GM21723 (cell line): ENCODE results near the gene GNA14.
"Not testable (repeated sequence)": the region's sequence is repeated elsewhere in the genome, so short reads cannot be mapped to it uniquely, and the experiment has no call there.

ENCODE experiments used
- ATAC-seq: cut with Tn5 transposase; IDR thresholded peaks from one replicate; pipeline ENCODE4 v1.9.1; 2021; ENCODE audit warnings: mild to moderate bottlenecking, moderate library complexity; ENCODE audit not compliant: unreplicated experiment

The GNA14 gene

DNA sequence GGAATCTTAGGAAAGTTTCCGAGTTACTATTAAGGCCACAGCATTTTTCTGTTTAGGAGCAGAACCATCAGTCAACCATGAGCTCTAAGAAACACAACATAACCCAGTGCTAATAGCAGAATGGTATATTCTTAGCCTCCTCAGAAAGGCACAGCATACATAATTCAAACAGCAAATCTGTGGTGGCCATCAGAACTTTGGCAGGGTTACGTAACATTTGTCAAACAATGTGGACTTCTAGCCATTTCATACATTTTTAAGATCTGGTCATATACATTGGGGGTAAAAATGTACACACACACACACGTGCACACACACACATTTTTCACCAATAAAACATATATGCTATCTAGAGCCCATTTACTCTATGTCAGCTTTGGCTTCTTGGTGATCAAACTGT lies 225.2 kb downstream of the GNA14 start:
- no peak for ATAC-seq

DNA sequence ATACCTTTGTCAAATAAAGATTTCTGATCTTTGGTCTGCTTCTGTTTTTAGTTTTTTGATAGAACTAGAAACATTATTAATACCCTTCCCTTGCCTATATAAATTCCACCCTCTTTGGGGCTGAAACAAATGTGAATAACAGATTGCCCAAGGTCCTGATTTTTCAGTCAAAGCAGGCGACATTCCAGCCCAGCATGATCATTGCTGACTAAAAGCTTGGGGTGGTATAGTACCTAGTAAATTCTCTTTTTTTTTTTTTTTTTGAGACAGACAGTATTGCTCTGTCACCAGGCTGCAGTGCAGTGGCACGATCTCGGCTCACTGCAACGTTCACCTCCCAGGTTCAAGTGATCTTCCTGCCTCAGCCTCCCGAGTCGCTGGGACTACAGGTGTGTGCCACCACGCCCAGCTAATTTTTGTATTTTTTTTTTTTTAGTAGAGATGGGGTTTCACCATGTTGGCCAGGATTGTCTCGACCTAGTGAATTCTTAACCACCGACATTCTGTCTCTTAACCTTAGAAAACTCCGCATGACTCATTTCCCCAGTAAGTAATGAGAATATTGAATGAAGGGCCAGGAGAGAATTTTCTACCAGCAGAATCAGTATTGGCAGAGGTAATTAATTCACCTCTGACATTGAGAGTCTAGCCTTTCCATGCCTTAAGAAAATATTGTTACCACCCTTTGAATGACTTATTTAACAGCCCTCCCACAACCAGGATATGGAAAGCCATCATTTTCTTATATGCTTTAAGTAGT lies 226.4 kb downstream of the GNA14 start:
- ATAC-seq = no peak

GRCh38 chr9:77420641-77421040 lies 227.5 kb downstream of the GNA14 start:
- ATAC-seq = no peak

DNA sequence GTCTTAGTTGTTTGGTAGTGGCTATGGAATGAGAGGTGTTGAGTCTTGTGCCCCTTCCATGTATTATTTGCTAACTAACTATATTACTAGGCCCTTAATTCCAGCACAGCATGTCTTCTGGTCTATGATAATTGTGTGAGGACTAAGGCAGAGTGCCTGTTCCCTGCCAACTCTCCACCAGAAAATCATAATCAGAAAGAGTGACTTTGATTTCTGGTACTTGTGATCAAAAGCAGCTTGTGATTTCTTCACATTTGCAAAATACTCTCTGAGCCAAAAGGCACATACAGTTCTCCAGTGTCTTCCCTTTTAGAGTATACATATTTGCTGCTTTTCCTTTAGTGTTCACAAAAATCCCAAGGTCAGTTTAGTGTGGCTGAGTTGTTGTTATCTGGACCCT lies 229.9 kb downstream of the GNA14 start:
- ATAC-seq = no peak

GRCh38 chr9:77417566-77417965 lies 230.6 kb downstream of the GNA14 start:
- no peak for ATAC-seq

- not testable (repeated sequence) for ATAC-seq
These were observed 239.6 kb downstream of the GNA14 start for GRCh38 chr9:77408521-77408920.

- ATAC-seq = no peak
These were observed 244.9 kb downstream of the GNA14 start for GRCh38 chr9:77403239-77403638.

GRCh38 chr9:77402286-77402685 lies 245.8 kb downstream of the GNA14 start:
- no peak for ATAC-seq

DNA sequence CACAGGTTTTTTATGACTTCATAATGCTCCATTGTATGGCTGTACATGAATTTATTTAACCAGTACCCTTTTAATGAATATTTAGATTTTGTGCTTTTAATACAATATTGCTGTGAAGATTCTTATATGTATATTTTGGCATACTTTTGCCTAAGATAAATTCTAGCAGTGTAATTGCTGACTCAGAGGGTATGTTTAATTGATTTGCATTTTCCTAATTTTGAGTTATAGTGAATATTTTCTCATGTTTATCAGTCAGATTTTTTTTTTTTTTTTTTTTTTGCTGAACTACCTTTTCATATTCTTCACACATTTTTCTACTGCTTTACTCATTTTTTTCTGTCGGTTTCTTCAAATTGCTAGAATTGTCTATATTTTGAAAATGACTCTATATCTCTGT lies 248.2 kb downstream of the GNA14 start:
- ATAC-seq = no peak

DNA sequence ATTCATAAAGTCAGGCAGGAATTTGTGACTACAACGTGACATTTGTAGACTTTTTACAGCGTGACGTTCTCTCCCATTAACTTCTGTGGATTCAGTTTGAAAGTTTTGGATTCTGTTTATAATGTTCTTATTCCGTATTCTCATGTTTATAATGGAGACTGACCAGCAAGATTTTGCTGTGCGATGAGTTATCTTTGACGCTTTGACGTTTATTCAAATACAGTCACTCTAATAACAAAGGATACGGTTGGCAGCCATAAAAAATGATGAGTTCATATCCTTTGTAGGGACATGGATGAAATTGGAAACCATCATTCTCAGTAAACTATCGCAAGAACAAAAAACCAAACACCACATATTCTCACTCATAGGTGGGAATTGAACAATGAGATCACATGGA lies 249.5 kb downstream of the GNA14 start:
- not testable (repeated sequence) for ATAC-seq

GRCh38 chr9:77392328-77392727 lies 255.8 kb downstream of the GNA14 start:
- ATAC-seq = no peak

DNA sequence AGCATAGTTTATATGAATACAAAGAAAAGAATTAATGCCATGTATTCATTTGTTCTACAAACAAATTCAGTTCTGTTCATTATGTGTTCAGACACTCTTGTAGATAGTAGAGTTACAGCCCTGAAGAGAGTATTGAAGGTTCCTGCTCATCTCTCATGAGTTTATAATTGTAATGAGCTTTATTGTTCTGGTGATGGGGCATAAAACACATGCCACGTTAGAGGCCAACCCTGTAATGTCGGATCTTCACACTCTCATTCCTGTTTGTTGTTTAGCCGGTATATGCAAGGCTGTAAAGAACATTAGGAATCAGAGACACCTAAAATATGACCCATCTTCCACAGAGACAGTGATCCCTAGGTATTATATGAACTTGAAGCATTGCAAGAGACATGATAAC lies 256.3 kb downstream of the GNA14 start:
- no peak for ATAC-seq

DNA sequence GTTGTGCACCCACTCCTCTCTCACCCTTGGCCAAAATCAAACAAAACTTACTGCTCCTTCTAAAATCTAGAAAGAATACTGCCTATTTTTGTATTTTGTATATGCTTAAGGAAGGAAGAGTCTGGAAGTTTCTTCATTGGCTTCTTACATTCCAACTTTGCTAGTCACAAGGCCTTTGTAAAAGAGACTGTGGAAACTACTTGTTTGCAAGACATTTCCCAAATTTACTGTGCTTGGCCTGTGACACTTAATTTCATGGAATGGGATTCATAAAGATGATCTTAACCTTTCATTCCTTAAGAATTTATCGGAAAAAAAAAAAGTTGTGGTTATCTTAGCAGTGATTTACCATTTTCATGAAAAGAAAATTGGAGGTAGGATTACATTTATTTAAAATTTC lies 261.9 kb downstream of the GNA14 start:
- no peak for ATAC-seq

GRCh38 chr9:77384406-77384805 lies 263.7 kb downstream of the GNA14 start:
- no peak for ATAC-seq

DNA sequence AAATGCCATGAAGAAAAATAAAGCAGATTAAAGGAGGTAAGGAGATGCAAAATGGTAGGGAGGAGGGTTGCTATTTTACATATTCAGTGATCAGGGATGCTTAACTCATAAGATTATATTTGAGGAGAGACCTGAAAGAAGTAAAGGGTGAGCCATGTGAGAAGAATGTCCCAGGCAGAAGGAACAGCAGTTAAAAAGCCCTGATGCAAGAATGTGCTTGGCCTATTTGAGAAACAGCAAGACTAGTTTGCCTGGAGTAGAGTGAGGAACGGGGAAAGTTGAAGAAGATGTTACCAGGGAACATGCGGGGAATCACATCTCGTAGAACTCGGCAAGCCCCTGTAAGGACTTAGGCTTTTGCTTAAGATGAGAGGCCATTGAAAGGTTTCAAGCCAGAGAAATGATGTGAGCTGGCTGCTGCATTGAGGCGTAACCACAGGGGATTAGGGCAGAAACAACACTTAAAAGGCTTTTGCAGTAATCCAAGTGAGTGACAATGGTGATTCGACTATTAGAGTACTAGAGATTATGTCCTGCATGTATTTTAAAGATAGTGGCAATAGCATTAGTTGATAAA lies 272.1 kb downstream of the GNA14 start:
- ATAC-seq = no peak

GRCh38 chr9:77374266-77374665 lies 273.9 kb downstream of the GNA14 start:
- no peak for ATAC-seq
